CD14-positive monocyte (primary cell): ENCODE data around the gene RAB3D. TPM values are rescaled to one million over a fixed set of nuclear protein-coding genes. Genes with fewer than 3 reads are reported as not detected.
A peak's percentile ranks its signal among the peaks of the same experiment; 100 is the strongest.

Experiments
- DNase-seq, 3 donors: peaks; one replicate each; pipeline ENCODE4 v3.0.0-alpha.2; 2011 to 2022
- H2AFZ ChIP-seq: 2 replicates; pipeline ENCODE4 v1.6.0; 2012; ENCODE audit warnings: mild to moderate bottlenecking, low read depth, low read length, inconsistent platforms; ENCODE audit not compliant: insufficient read depth, poor library complexity, severe bottlenecking
- H3K27ac ChIP-seq, 2 donors: 1 replicate in 1 of 2; 2 replicates in 1 of 2; pipeline ENCODE4 v1.5.1; 2012 to 2013; ENCODE audit warnings: low read length in 2 of 2, control low read depth in 1 of 2, inconsistent platforms in 1 of 2, low read depth in 1 of 2, mild to moderate bottlenecking in 1 of 2
- H3K27me3 ChIP-seq, 2 donors: one replicate each; pipeline versions ENCODE4 v1.6.0 to v1.6.1; 2011 to 2013; ENCODE audit warnings: low read length in 2 of 2; ENCODE audit not compliant: control insufficient read depth in 2 of 2, insufficient read depth in 2 of 2
- H3K36me3 ChIP-seq, 2 donors: replicated peaks in 1 of 2; 1 replicate in 1 of 2; 2 replicates in 1 of 2; pipeline versions ENCODE4 v1.5.1 to v1.6.1; 2012 to 2013; ENCODE audit warnings: low read length in 2 of 2, control low read depth in 1 of 2, inconsistent platforms in 1 of 2, mild to moderate bottlenecking in 1 of 2; ENCODE audit not compliant: insufficient read depth in 2 of 2, control insufficient read depth in 1 of 2
- H3K4me1 ChIP-seq, 2 donors: 1 replicate in 1 of 2; 2 replicates in 1 of 2; pipeline versions ENCODE4 v1.5.1 to v1.6.1; 2012 to 2013; ENCODE audit warnings: low read length in 2 of 2, control low read depth in 1 of 2, inconsistent platforms in 1 of 2, mild to moderate bottlenecking in 1 of 2, moderate library complexity in 1 of 2; ENCODE audit not compliant: insufficient read depth in 2 of 2, control insufficient read depth in 1 of 2
- H3K4me2 ChIP-seq: replicated peaks from 2 replicates; pipeline ENCODE3; 2012; ENCODE audit warnings: low read length, moderate library complexity, mild to moderate bottlenecking; ENCODE audit not compliant: poor library complexity, severe bottlenecking; ENCODE audit errors: extremely low read depth
- H3K4me3 ChIP-seq, 3 experiments: fragments of 200-600 bp in 1 of 3; sonication (generic) in 1 of 3; replicated peaks in 1 of 3; 1 replicate in 2 of 3; 2 replicates in 1 of 3; pipeline ENCODE4 v1.5.1; 2011 to 2013; ENCODE audit warnings: low read length in 3 of 3, mild to moderate bottlenecking in 3 of 3, control low read depth in 2 of 3, low read depth in 2 of 3, inconsistent platforms in 1 of 3, moderate library complexity in 1 of 3
- H3K79me2 ChIP-seq: 2 replicates; pipeline ENCODE4 v1.6.0; 2012; ENCODE audit warnings: mild to moderate bottlenecking, control low read depth, inconsistent platforms, low read length, moderate library complexity; ENCODE audit not compliant: insufficient read depth
- H3K9ac ChIP-seq: 2 replicates; pipeline ENCODE4 v1.6.0; 2017; ENCODE audit warnings: low read length, mild to moderate bottlenecking; ENCODE audit not compliant: insufficient read depth, poor library complexity, severe bottlenecking
- H3K9me3 ChIP-seq, 2 donors: replicated peaks in 1 of 2; 1 replicate in 1 of 2; 2 replicates in 1 of 2; pipeline versions ENCODE4 v1.5.1 to v1.6.1; 2012 to 2013; ENCODE audit warnings: low read length in 2 of 2, control low read depth in 1 of 2; ENCODE audit not compliant: control insufficient read depth in 1 of 2, insufficient read depth in 1 of 2
- H4K20me1 ChIP-seq: 2 replicates; pipeline ENCODE4 v1.6.0; 2012; ENCODE audit warnings: mild to moderate bottlenecking, low read length, control low read depth, moderate library complexity; ENCODE audit not compliant: insufficient read depth
- H3K27ac Mint-ChIP-seq, 7 donors: one replicate each; pipeline ENCODE4 v1.8.0; 2020; ENCODE audit warnings: mild to moderate bottlenecking in 7 of 7, mixed read lengths in 7 of 7, moderate library complexity in 6 of 7, inconsistent platforms in 2 of 7
- H3K27me3 Mint-ChIP-seq, 3 donors: one replicate each; pipeline ENCODE4 v1.8.0; 2021 to 2022; ENCODE audit warnings: low read depth in 3 of 3, mild to moderate bottlenecking in 3 of 3, mixed read lengths in 3 of 3, moderate library complexity in 3 of 3, inconsistent platforms in 1 of 3
- H3K36me3 Mint-ChIP-seq, 2 donors: one replicate each; pipeline ENCODE4 v1.8.0; 2020; ENCODE audit warnings: mixed read lengths in 2 of 2, inconsistent platforms in 1 of 2, mild to moderate bottlenecking in 1 of 2
- H3K4me1 Mint-ChIP-seq: one replicate; pipeline ENCODE4 v1.8.0; 2020; ENCODE audit warnings: mild to moderate bottlenecking, mixed read lengths
- H3K4me3 Mint-ChIP-seq, 2 donors: one replicate each; pipeline ENCODE4 v1.8.0; 2020; ENCODE audit warnings: mild to moderate bottlenecking in 2 of 2, mixed read lengths in 2 of 2, moderate library complexity in 1 of 2
- H3K9me3 Mint-ChIP-seq, 7 donors: one replicate each; pipeline ENCODE4 v1.8.0; 2020 to 2022; ENCODE audit warnings: mixed read lengths in 7 of 7, mild to moderate bottlenecking in 6 of 7, moderate library complexity in 6 of 7, inconsistent platforms in 2 of 7
- CTCF ChIP-seq: fragments of 200-600 bp; IDR thresholded peaks from one replicate; pipeline ENCODE4 v1.8.0; 2022; ENCODE audit warnings: antibody characterized with exemption, mild to moderate bottlenecking
- WGBS: methylation state at CpG from one replicate; pipeline ENCODE4 v1.1.5; 2013; ENCODE audit warnings: missing lambda C conversion rate; ENCODE audit not compliant: insufficient coverage; 5-methylcytosine and 5-hydroxymethylcytosine counted together
- intact Hi-C, 2 donors: fragments of 100-400 bp; cut with micrococcal nuclease; formaldehyde crosslinking; loops; one replicate each; pipeline versions ENCODE4 v1.15.0 to v1.15.1; 2023
- polyA plus RNA-seq, 3 donors: library from polyadenylated mRNA; depleted of rRNA in 1 of 3; unstranded in 2 of 3; stranded (reverse) in 1 of 3; fragments of 300-500 nt in 2 of 3; fragments of >200 nt in 1 of 3; fragmentation: Illumina TruSeq in 2 of 3; gene quantifications; 1 replicate in 2 of 3; 2 replicates in 1 of 3; pipeline ENCODE4 v1.2.3, GENCODE V29; 2012 to 2021

The RAB3D gene
- polyA plus RNA-seq, 3 donors, result 52.9 to 78.1 (median 60.8) TPM

DNA sequence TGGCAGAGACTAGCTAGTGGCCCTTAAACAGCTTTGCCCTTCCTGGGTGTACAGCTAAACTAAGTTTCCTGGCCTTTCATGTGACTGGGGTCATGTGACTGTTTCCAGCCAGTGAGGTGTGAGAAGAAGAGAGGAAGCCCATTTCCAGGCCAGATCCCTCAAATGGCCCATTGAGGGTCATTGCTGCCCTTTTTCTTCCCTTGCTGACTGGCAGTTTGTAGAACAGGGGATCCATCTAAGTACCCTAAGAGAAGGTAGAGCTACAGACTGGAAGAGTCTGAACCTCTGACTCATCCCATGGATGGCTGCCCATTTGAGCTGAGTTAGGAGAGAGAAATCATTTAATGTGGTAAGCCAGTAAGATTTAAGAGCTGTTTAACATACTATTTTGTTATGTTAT is 37.8 kb upstream of the RAB3D start:
- peaks cover 65 to 87% of the 10 kb centered on the region in 2 donors for H3K4me1 ChIP-seq
- no peak overlapping the region for H3K9ac ChIP-seq
- no peak overlapping the region for H2AFZ ChIP-seq
- H3K27me3 Mint-ChIP-seq, result peaks cover 2 to 7% (median 5%) of the 10 kb centered on the region in 3 donors
- intact Hi-C loops, result no loop called here
- H3K4me3 ChIP-seq, result peak overlapping the region in 1 of 3 experiments; percentile 93
- H3K27me3 ChIP-seq, result no peaks in the 10 kb centered on the region
- no peaks in the 10 kb centered on the region for H3K36me3 ChIP-seq
- H3K9me3 Mint-ChIP-seq, result peaks cover 0 to 2% (median 0%) of the 10 kb centered on the region in 7 donors
- peak overlapping the region; percentile 37 to 61 for H3K4me3 Mint-ChIP-seq
- peaks cover 7 to 15% of the 10 kb centered on the region in 2 donors for H3K36me3 Mint-ChIP-seq
- H3K27ac ChIP-seq, result peak overlapping the region; percentile 85 to 91
- H3K4me1 Mint-ChIP-seq, result peaks cover 34% of the 10 kb centered on the region
- no peak for TF ChIP-seq CTCF
- peak overlapping the region; percentile 100 for H3K4me2 ChIP-seq
- no peaks in the 10 kb centered on the region for H4K20me1 ChIP-seq
- DNase-seq, result peak in 2 of 3 donors; percentile 65 to 75
- H3K27ac Mint-ChIP-seq, result no peak overlapping the region
- H3K9me3 ChIP-seq, result no peaks in the 10 kb centered on the region
- peaks cover 55% of the 10 kb centered on the region for H3K79me2 ChIP-seq

DNA sequence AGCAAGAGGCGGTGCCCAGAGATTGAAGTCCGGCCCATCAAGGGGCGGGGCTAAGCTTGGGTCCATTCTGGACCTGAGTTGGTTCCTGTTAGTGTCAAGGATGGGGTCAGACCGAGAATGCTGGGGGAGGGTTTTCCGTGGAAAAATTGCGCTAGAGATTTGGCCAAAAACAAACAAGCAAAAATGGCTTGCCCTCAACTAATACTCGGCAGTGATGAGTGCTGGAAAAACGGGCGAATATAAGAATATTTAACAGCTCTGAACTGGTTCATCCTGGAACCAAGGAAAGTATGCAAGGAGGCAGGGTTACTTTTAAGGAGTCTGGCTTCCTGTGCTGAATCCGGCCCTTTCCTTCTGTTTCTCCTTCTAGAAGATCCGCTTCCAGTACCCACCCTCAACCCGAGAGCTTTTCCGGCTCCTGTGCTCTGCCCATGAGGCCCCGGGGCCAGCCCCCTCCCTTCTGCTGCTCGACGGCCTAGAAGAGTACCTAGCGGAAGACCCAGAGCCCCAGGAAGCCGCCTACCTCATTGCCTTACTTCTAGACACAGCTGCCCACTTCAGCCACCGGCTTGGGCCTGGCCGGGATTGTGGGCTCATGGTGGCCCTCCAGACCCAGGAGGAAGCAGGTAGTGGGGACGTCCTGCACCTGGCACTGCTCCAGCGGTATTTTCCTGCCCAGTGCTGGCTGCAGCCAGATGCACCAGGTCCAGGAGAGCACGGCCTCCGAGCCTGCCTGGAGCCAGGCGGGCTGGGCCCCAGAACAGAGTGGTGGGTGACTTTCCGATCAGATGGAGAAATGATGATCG is 35.9 kb upstream of the RAB3D start:
- WGBS, result 7% methylated on average over 23 of the region's 27 CpGs

More for the DNA sequence above, 35.9 kb upstream of the RAB3D start:
- peak in 2 of 3 donors; percentile 14 to 30 for DNase-seq
- Mint-ChIP-seq H3K4me1 (peaks cover 19% of the 10 kb centered on the region), H3K4me3 (no peak overlapping the region), H3K9me3 (peaks cover 0 to 2% (median 0%) of the 10 kb centered on the region in 7 donors), H3K36me3 (peaks cover 15 to 26% of the 10 kb centered on the region in 2 donors), H3K27me3 (peaks cover 0 to 4% (median 2%) of the 10 kb centered on the region in 3 donors), H3K27ac (no peak overlapping the region)
- intact Hi-C loops, result loop anchor here in 1 of 2 donors (2.0 kb wide), 1 partner anchor 51 kb away; no protein-coding TSS in a partner anchor
- H3K9ac ChIP-seq, result peak overlapping the region; percentile 70
- peak overlapping the region; percentile 37 to 93 (median 73) for H3K4me3 ChIP-seq
- H2AFZ ChIP-seq, result peak overlapping the region; percentile 62
- peak overlapping the region; percentile 100 for H3K4me2 ChIP-seq
- no peaks in the 10 kb centered on the region for H3K27me3 ChIP-seq
- H3K36me3 ChIP-seq, result no peaks in the 10 kb centered on the region
- no peaks in the 10 kb centered on the region for H4K20me1 ChIP-seq
- peaks cover 50 to 68% of the 10 kb centered on the region in 2 donors for H3K4me1 ChIP-seq
- peak overlapping the region; percentile 85 to 91 for H3K27ac ChIP-seq
- TF ChIP-seq CTCF, result no peak
- H3K9me3 ChIP-seq, result no peaks in the 10 kb centered on the region
- H3K79me2 ChIP-seq, result peaks cover 49% of the 10 kb centered on the region
